NCI-H146 (cell line): ENCODE data around the gene HPCAL1.
"Not testable (repeated sequence)": the region's sequence is repeated elsewhere in the genome, so short reads cannot be mapped to it uniquely, and the experiment has no call there.

ENCODE experiments used
- DNase-seq: peaks from one replicate; lab custom pipeline; 2025; lab: John Stamatoyannopoulos, UW

HPCAL1 gene

DNA sequence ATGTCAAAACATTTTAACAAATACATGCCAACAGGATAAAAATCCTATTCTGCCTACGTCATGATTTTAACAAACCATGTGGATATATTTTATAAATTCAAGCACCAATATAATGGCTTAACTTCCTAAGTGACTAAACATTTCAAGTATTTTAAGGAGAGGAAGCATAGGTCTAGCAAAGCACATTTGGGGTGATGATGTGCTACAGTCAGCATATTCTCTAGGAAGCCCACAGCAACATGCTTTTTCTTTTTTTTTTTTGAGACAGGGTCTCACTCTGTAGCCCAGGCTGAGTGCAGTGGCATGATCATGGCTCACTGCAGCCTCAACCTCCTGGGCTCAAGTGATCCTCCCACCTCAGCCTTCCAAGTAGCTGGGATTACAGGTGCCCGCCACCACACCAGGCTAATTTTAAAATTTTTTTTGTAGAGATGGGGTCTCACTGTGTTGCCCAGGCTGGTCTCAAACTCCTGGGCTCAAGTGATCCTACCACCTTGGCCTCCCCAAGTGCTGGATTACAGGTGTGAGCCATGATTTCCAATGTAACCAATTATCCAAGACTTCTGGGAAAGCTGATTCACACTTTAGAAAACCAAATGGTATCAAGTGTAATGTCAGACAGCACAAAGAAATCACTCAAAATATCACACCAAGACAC, 139.9 kb downstream of the HPCAL1 start:
- DNase-seq: not testable (repeated sequence)

DNA sequence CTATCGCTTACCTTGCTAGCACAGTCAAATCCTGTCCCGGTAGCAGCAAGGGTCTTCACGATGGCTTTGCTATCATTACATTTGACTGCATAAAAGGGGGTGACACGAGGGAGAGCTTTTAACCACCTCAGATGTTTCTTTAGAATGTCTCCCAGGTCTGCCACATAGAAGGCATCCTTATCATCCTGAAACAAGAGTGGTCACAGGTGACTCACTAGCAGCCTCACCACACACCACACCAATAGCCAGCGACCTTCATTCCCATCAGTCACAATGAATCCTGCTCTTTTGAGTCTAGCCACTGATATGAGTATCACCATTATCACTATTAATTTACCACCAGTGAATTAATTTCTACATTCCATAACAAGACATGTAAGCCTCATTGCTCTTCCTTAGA, 141.8 kb downstream of the HPCAL1 start:
- DNase-seq: no peak

GRCh38 chr2:10446631-10447030, 143.9 kb downstream of the HPCAL1 start:
- DNase-seq: no peak

GRCh38 chr2:10447300-10447894, 144.7 kb downstream of the HPCAL1 start:
- DNase-seq: peak; percentile 61

- DNase-seq: peak; percentile 97
Measured at GRCh38 chr2:10447895-10448575, 145.3 kb downstream of the HPCAL1 start, which contains the start of gene ODC1. Gene ODC1 (minus strand): TSS chr2:10448327. CDS start chr2:10445032, 3,295 bp downstream.

- peak; percentile 97 for DNase-seq
Measured at GRCh38 chr2:10448576-10449485, 146.1 kb downstream of the HPCAL1 start.

- DNase-seq: no peak
Measured at GRCh38 chr2:10449486-10449831, 146.8 kb downstream of the HPCAL1 start.

DNA sequence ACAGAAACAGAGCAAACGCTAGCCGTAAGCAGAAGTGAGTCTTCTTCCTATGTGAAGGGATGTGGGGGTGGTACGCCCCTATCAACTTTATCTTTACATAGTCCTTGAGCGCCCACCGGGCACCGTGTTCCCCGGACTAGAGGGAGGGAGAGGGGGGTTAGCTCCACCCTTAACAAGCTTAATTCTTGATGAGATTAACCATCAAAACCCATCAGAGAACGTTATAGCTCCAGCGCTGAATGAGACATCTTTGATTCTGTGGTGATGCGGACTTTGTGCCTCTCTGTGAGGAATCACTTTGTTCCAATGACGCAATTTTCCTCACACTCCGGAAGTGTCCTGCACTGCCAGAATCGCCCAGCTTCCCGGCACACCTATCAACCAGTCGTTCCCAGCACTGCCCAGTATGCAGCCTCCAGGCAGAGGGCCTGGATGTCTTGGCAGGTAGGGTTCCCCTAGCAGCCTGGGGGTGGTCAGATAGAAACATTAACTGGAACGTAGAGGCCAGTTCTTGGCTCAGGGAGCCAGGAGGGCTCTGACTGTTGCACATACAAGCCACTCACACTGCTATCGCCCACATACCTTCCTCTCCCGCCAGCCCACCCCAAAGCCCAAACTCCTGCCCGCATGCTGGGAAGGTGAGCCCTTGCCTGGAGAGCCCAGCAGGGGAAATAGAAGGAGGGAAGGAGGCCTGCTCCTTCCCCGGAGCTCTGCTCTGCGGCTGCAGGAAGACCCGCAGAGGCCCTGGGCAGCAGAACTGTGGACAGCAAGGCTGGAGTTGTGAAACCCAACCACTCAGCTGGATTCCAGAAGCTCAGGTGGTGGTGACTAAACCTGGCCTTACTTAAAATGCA, 147.4 kb downstream of the HPCAL1 start:
- DNase-seq: no peak

- no peak for DNase-seq
Measured at GRCh38 chr2:10451819-10452218, 149.1 kb downstream of the HPCAL1 start.

DNA sequence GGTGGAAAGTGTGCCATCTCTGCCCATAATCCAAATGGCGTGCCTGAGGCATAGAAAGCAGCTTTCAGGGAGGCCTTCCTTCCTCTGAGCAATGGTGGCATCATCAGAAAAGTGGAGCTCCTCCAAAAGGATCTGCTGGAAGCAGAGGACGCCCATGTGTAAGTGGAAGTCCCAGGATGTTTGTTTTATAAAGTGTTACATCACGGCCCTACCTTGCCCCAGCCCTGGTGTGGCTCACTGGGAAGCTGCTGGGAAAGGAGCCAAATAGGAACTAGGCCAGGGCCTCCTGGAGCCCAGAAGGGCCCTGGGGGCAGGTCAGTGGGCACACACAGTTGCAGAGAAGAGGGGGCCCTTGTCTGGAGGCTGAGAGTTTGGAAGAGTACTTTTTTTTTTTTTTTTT, 149.6 kb downstream of the HPCAL1 start:
- peak; percentile 49 for DNase-seq

GRCh38 chr2:10452956-10453904, 150.5 kb downstream of the HPCAL1 start:
- DNase-seq: peak; percentile 81

- no peak for DNase-seq
Measured at GRCh38 chr2:10453905-10454298, 151.2 kb downstream of the HPCAL1 start.

DNA sequence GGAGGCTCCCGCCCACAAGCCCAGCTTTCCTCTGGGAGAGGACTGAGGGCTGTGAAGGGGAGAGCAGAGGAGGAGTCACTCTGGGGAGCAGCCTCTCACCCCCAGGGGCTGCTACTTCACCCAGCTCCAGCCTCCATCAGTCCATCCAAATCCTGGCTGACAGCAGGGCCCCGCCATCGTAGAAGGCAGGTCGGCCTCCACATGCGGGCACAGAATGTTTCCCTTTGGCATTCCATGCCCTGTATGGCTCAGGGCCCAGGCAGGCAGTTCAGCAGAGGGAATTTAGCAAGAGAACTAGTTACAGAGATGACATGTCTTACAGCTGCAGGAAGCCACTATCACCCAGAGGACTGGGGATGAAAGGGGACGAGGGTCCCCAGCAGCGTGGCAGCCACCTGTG, 151.8 kb downstream of the HPCAL1 start:
- no peak for DNase-seq

DNA sequence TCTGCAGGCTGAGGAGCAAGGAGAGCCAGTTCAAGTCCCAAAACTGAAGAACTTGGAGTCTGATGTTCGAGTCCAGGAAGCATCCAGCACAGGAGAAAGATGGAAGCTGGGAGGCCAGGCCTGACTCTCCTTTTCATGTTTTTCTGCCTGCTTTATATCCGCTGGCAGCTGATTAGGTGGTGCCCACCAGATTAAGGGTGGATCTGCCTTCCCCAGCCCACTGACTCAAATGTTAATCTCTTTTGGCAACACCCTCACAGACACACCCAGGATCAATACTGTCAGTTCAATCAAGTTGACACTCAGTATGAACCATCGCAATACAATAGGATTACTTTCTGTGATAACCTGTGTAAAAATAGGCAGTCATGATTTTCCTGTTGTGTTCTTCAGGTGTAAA, 154.5 kb downstream of the HPCAL1 start:
- not testable (repeated sequence) for DNase-seq

DNA sequence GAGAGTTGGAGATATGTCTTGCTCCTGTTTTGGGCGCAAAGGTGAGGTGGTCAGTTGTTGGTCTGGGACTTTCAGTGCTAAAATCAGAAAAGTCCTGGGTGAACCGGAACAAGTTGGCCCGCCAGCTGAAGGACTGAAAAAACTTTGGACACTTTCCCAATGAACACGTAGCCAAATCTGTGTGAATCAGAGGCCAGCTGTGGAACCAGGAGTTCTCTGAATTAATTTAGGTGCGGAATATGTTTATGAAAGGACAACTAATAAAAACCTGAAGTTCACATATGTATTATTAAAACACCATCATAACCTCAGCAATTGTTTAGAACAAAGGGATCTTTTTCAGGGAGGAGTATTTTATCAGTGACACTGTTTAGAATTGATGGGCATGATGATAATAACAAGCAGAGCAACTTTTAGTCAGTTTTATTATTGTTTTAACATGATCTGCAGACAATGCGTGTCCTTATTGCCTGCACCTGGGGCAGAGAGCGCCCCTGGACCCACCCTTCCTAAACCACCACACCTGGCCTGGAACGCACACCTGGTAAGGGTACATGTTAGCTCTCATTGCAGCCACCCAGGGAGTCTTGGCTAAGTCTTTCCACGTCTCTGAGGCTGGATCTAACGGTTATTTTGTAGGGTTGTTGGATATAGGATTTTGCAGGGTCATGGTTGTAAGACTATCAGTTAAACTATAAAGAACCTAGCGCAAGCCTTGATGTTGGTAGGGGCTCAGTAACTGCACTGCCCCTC, 155.3 kb downstream of the HPCAL1 start:
- DNase-seq: peak; percentile 21

DNA sequence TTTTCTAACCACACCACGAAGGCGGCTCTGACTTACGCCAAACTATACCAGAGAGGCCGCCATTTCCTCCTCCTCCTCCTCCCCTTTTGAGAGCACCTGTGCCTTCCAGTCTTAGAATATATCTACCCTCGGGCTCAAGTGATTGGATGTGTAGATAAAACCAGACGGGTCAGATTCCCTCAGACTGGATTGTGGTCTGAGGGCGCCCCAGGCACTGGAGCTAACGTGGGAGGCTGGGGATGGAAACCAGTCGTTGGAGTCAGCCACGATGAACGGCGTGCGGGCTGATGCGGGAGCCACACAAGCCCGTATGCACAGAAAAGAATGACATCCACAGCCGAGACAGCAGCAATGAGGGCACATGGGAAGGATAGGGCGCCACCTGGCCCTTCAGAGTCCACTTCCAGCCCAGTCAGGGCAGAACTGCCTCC, 157.7 kb downstream of the HPCAL1 start:
- peak; percentile 71 for DNase-seq

GRCh38 chr2:10462178-10463083, 159.7 kb downstream of the HPCAL1 start:
- DNase-seq: no peak

GRCh38 chr2:10465910-10466309, 163.2 kb downstream of the HPCAL1 start:
- no peak for DNase-seq
